HCT116 (cell line): Measurements from ENCODE around the gene ZNF438. TPM values are rescaled to one million over a fixed set of nuclear protein-coding genes. Genes with fewer than 3 reads are reported as not detected.

Experiments
- ATAC-seq: fragments of 200-7000 bp; cut with Tn5 transposase; 2 replicates; pipeline ENCODE4 v1.9.1; 2020; ENCODE audit warnings: mild to moderate bottlenecking, moderate library complexity
- BruUV-seq: library from RNA; stranded (reverse); fragments of 400-500 nt; replicated peaks from 2 replicates; lab custom pipeline; 2021; lab: Mats Ljungman, UMichigan
- CTCF ChIA-PET: fragments of 300-600 bp; sonication (Branson Sonifier 250); formaldehyde crosslinking; loops from one replicate; lab custom pipeline; 2021; ENCODE audit warnings: antibody characterized with exemption; lab: Charles Lee
- POLR2A ChIA-PET: fragments of 300-600, 350-600 bp; sonication (Branson Sonifier 250); formaldehyde crosslinking; loops from one replicate; lab custom pipeline; 2021; ENCODE audit warnings: antibody characterized with exemption; lab: Charles Lee
- RAD21 ChIA-PET, 2 experiments: fragments of 300-600 bp; sonication (Branson Sonifier 250); formaldehyde crosslinking; loops; one replicate each; lab custom pipeline; 2023; ENCODE audit warnings: low total read pairs in 2 of 2; ENCODE audit not compliant: uncharacterized antibody in 2 of 2, unreplicated experiment in 2 of 2, low non-redundant PET in 1 of 2; lab: Charles Lee
- DNase-seq: peaks from one replicate; pipeline ENCODE4 v3.0.0-alpha.2; 2010; ENCODE audit warnings: low read depth, low spot score
- H2AFZ ChIP-seq: fragments of 200-600 bp; shearing (Covaris generic), sonication (generic); 2 replicates; pipeline ENCODE4 v1.6.1; 2017; ENCODE audit warnings: low read depth, mixed run types, mixed read lengths, antibody characterized with exemption, low read length; ENCODE audit not compliant: poor library complexity, severe bottlenecking
- H3K27ac ChIP-seq: 2 replicates; pipeline ENCODE4 v1.5.1; 2012; ENCODE audit warnings: low read depth, low read length
- H3K27me3 ChIP-seq: fragments of 200-600 bp; sonication (generic); 2 replicates; pipeline ENCODE4 v1.6.1; 2016; ENCODE audit warnings: mixed run types, low read length, mixed read lengths; ENCODE audit not compliant: insufficient read depth
- H3K36me3 ChIP-seq, 2 experiments: fragments of 200-500 bp in 1 of 2; fragments of 200-600 bp in 1 of 2; sonication (Bioruptor generic) in 1 of 2; sonication (generic) in 1 of 2; 2 replicates each; pipeline versions ENCODE4 v1.5.1 to v1.6.1; 2014 to 2016; ENCODE audit warnings: low read length in 2 of 2, inconsistent platforms in 1 of 2, mixed read lengths in 1 of 2, mixed run types in 1 of 2; ENCODE audit not compliant: insufficient read depth in 2 of 2, control insufficient read depth in 1 of 2
- H3K4me1 ChIP-seq, 2 experiments: fragments of 200-600 bp in 1 of 2; sonication (generic) in 1 of 2; 2 replicates each; pipeline versions ENCODE4 v1.5.1 to v1.6.1; 2012 to 2017; ENCODE audit warnings: low read length in 2 of 2, inconsistent platforms in 1 of 2, mild to moderate bottlenecking in 1 of 2, mixed read lengths in 1 of 2, mixed run types in 1 of 2, moderate library complexity in 1 of 2; ENCODE audit not compliant: insufficient read depth in 2 of 2, control insufficient read depth in 1 of 2
- H3K4me2 ChIP-seq: fragments of 200-600 bp; sonication (generic); 2 replicates; pipeline ENCODE4 v1.6.1; 2017; ENCODE audit warnings: mixed run types, low read length, mixed read lengths
- H3K4me3 ChIP-seq, 2 experiments: fragments of 200-600 bp in 1 of 2; sonication (generic) in 1 of 2; replicated peaks in 1 of 2; 2 replicates each; pipeline ENCODE4 v1.5.1; 2011 to 2016; ENCODE audit warnings: low read length in 2 of 2, control low read depth in 1 of 2, low read depth in 1 of 2, mild to moderate bottlenecking in 1 of 2, mixed read lengths in 1 of 2, mixed run types in 1 of 2
- H3K79me2 ChIP-seq: fragments of 200-600 bp; sonication (generic); 2 replicates; pipeline ENCODE4 v1.6.1; 2017; ENCODE audit warnings: mild to moderate bottlenecking, mixed run types, low read length, moderate library complexity, mixed read lengths; ENCODE audit not compliant: insufficient read depth
- H3K9ac ChIP-seq: fragments of 200-600 bp; sonication (generic); 2 replicates; pipeline ENCODE4 v1.6.1; 2016; ENCODE audit warnings: low read length, mixed read lengths
- H3K9me2 ChIP-seq: fragments of 200-600 bp; sonication (generic), shearing (Covaris generic); 2 replicates; pipeline ENCODE4 v1.6.1; 2017; ENCODE audit warnings: mixed run types, mild to moderate bottlenecking, moderate library complexity; ENCODE audit not compliant: insufficient read depth
- H3K9me3 ChIP-seq, 2 experiments: fragments of 200-500 bp in 1 of 2; fragments of 200-600 bp in 1 of 2; sonication (Bioruptor generic) in 1 of 2; sonication (generic) in 1 of 2; 2 replicates each; pipeline ENCODE4 v1.6.1; 2014 to 2017; ENCODE audit warnings: low read length in 2 of 2, mixed read lengths in 2 of 2, inconsistent platforms in 1 of 2, low read depth in 1 of 2, mild to moderate bottlenecking in 1 of 2, mixed run types in 1 of 2, moderate library complexity in 1 of 2; ENCODE audit not compliant: control insufficient read depth in 1 of 2, insufficient read depth in 1 of 2
- H4K20me1 ChIP-seq: fragments of 200-600 bp; sonication (generic), shearing (Covaris generic); 2 replicates; pipeline ENCODE4 v1.6.1; 2017; ENCODE audit warnings: mixed run types, mild to moderate bottlenecking, moderate library complexity; ENCODE audit not compliant: insufficient read depth
- ATF3 ChIP-seq: IDR thresholded peaks from 2 replicates; pipeline ENCODE4 v1.6.1; 2012
- CEBPB ChIP-seq: IDR thresholded peaks from 2 replicates; pipeline ENCODE4 v1.6.1; 2012; ENCODE audit warnings: low read depth
- CTCF ChIP-seq, 3 experiments: fragments of 200-600 bp in 1 of 3; sonication (generic) in 1 of 3; IDR thresholded peaks in 2 of 3; conservative IDR thresholded peaks in 1 of 3; 2 replicates each; pipeline ENCODE4 v1.5.1; 2012 to 2017; ENCODE audit warnings: low read depth in 2 of 3, low read length in 2 of 3, antibody characterized with exemption in 1 of 3, borderline replicate concordance in 1 of 3, control low read depth in 1 of 3, mild to moderate bottlenecking in 1 of 3, mixed read lengths in 1 of 3, mixed run types in 1 of 3, moderate library complexity in 1 of 3; ENCODE audit not compliant: insufficient read depth in 1 of 3
- ELF1 ChIP-seq: IDR thresholded peaks from 2 replicates; pipeline ENCODE4 v1.6.1; 2012; ENCODE audit warnings: low read depth, borderline replicate concordance
- EZH2 ChIP-seq: fragments of 200-600 bp; sonication (generic); IDR thresholded peaks from 2 replicates; pipeline ENCODE4 v1.6.1; 2017; ENCODE audit warnings: antibody characterized with exemption, mixed run types
- JUND ChIP-seq: IDR thresholded peaks from 2 replicates; pipeline ENCODE4 v1.6.1; 2012
- MAX ChIP-seq: IDR thresholded peaks from 2 replicates; pipeline ENCODE4 v1.6.1; 2012
- RAD21 ChIP-seq: IDR thresholded peaks from 2 replicates; pipeline ENCODE4 v1.6.1; 2012; ENCODE audit warnings: low read depth, mild to moderate bottlenecking
- REST ChIP-seq: IDR thresholded peaks from 2 replicates; pipeline ENCODE4 v1.6.1; 2012; ENCODE audit warnings: low read depth
- intact Hi-C: fragments of 100-400 bp; cut with micrococcal nuclease; formaldehyde crosslinking; loops from 2 replicates; pipeline ENCODE4 v1.10.0; 2022
- total RNA-seq: library from RNA; stranded (reverse); gene quantifications from one replicate; pipeline ENCODE4 v1.2.1, GENCODE V29; 2021; ENCODE audit not compliant: unreplicated experiment

ZNF438 gene
- total RNA-seq, 1 experiment from 2014 or later, result 3.3 TPM

- no peak for ATAC-seq
- DNase-seq, result no peak
- Histone ChIP-seq H3K9ac (no peak overlapping the region), H3K27ac (no peak overlapping the region), H3K36me3 (no peaks in the 10 kb centered on the region)
- POLR2A ChIA-PET, result no interaction called here
- TF ChIP-seq CTCF (IDR thresholded peaks at IDR 0.05 in 2 of 3, conservative IDR thresholded peaks at IDR 0.05 in 1 of 3; ENCODE audit: borderline replicate concordance in 1 of 3, insufficient read depth in 1 of 3, low read depth in 2 of 3, low read length in 2 of 3) (no peak), ELF1 (no peak), ATF3 (no peak), RAD21 (no peak), CEBPB (no peak), MAX (no peak), EZH2 (no peak), JUND (no peak), REST (no peak)
- TF ChIP-seq, all 23 proteins: peak for 0
- Histone ChIP-seq H3K4me3 (no peak overlapping the region), H3K9me2 (no peaks in the 10 kb centered on the region), H4K20me1 (no peaks in the 10 kb centered on the region), H3K27me3 (no peaks in the 10 kb centered on the region), H3K4me1 (no peaks in the 10 kb centered on the region), H2AFZ (no peak overlapping the region), H3K79me2 (no peaks in the 10 kb centered on the region), H3K9me3 (no peaks in the 10 kb centered on the region), H3K4me2 (no peak overlapping the region)
- no TSS peak for BruUV-seq
- intact Hi-C loops, result no loop called here
- ChIA-PET CTCF (no interaction called here), RAD21 (no interaction called here)
These were observed 143.8 kb downstream of the ZNF438 start for GRCh38 chr10:30887839-30888238.
